ENCODE measurements around the gene SFXN2.
"Not testable (repeated sequence)": the region's sequence is repeated elsewhere in the genome, so short reads cannot be mapped to it uniquely, and the experiment has no call there.

SFXN2 gene

GRCh38 chr10:102721954-102722353, 7.5 kb downstream of the SFXN2 start:
- DNase-seq, result no peak

- no peak for DNase-seq
Observed at GRCh38 chr10:102723989-102724388, 9.6 kb downstream of the SFXN2 start.

GRCh38 chr10:102726274-102726673, 11.8 kb downstream of the SFXN2 start:
- no peak for DNase-seq

GRCh38 chr10:102727037-102727818, 12.8 kb downstream of the SFXN2 start:
- no peak for DNase-seq

GRCh38 chr10:102729029-102730026, 14.9 kb downstream of the SFXN2 start:
- DNase-seq, result peak; percentile 90

GRCh38 chr10:102731222-102731800, 16.9 kb downstream of the SFXN2 start:
- DNase-seq, result no peak

GRCh38 chr10:102732661-102733060, 18.2 kb downstream of the SFXN2 start:
- no peak for DNase-seq

GRCh38 chr10:102735065-102735562, 20.7 kb downstream of the SFXN2 start:
- DNase-seq, result no peak

- DNase-seq, result no peak
Observed at GRCh38 chr10:102738692-102739121, 24.3 kb downstream of the SFXN2 start.

- DNase-seq, result no peak
Observed at GRCh38 chr10:102740229-102740628, 25.8 kb downstream of the SFXN2 start.

- DNase-seq, result no peak
Observed at GRCh38 chr10:102741726-102742237, 27.3 kb downstream of the SFXN2 start.

- not testable (repeated sequence) for DNase-seq
Observed at GRCh38 chr10:102742313-102742712, 27.9 kb downstream of the SFXN2 start.

GRCh38 chr10:102743078-102743587, 28.7 kb downstream of the SFXN2 start:
- peak; percentile 64 for DNase-seq

- DNase-seq, result peak; percentile 99
Observed at GRCh38 chr10:102743588-102744373, 29.3 kb downstream of the SFXN2 start, which contains the start of gene WBP1L. Gene WBP1L, plus strand, starts transcription at chr10:102743948. Its CDS starts 106 bp downstream, at chr10:102744054.

GRCh38 chr10:102744374-102745051, 30.1 kb downstream of the SFXN2 start:
- DNase-seq, result peak; percentile 52

GRCh38 chr10:102745157-102745556, 30.7 kb downstream of the SFXN2 start:
- no peak for DNase-seq

- DNase-seq, result no peak
Observed at GRCh38 chr10:102752266-102752930, 38.0 kb downstream of the SFXN2 start.

GRCh38 chr10:102752934-102753664, 38.7 kb downstream of the SFXN2 start:
- DNase-seq, result peak; percentile 50

GRCh38 chr10:102753718-102754117, 39.3 kb downstream of the SFXN2 start:
- DNase-seq, result no peak

- DNase-seq, result no peak
Observed at GRCh38 chr10:102757323-102757722, 42.9 kb downstream of the SFXN2 start.
